Tibial artery (tissue), 4 donors: Measurements from ENCODE around the gene KHNYN.
"Not testable (repeated sequence)": the region's sequence is repeated elsewhere in the genome, so short reads cannot be mapped to it uniquely, and the experiment has no call there.

Experiments used
- DNase-seq, 2 donors: peaks; one replicate each; pipeline ENCODE4 v3.0.0-alpha.2; 2019
- H3K27ac ChIP-seq, 2 donors: fragments of 200-600 bp; sonication (generic) in 1 of 2; 1 replicate in 1 of 2; 2 replicates in 1 of 2; pipeline ENCODE4 v1.5.1; 2018 to 2019; ENCODE audit warnings: mild to moderate bottlenecking in 1 of 2
- H3K27me3 ChIP-seq, 2 donors: fragments of 200-600 bp; sonication (generic) in 1 of 2; one replicate each; pipeline versions ENCODE4 v1.5.1 to v1.6.0; 2016 to 2019
- H3K36me3 ChIP-seq, 3 donors: fragments of 200-600 bp; sonication (generic) in 2 of 3; one replicate each; pipeline ENCODE4 v1.5.1; 2016 to 2019; ENCODE audit warnings: mild to moderate bottlenecking in 2 of 3
- H3K4me1 ChIP-seq, 4 donors: fragments of 200-600 bp; sonication (generic) in 2 of 4; 1 replicate in 3 of 4; 2 replicates in 1 of 4; pipeline ENCODE4 v1.5.1; 2016 to 2019
- H3K4me3 ChIP-seq, 2 donors: fragments of 200-600 bp; sonication (generic) in 1 of 2; 1 replicate in 1 of 2; 2 replicates in 1 of 2; pipeline ENCODE4 v1.5.1; 2018 to 2019; ENCODE audit warnings: mild to moderate bottlenecking in 2 of 2
- H3K9me3 ChIP-seq, 3 donors: fragments of 200-600 bp; sonication (generic) in 1 of 3; one replicate each; pipeline ENCODE4 v1.5.1; 2016 to 2019
- CTCF ChIP-seq, 2 experiments: fragments of 200-600 bp in 1 of 2; fragments of 450-650 bp in 1 of 2; IDR thresholded peaks; one replicate each; pipeline ENCODE4 v1.5.1; 2017 to 2019; ENCODE audit warnings: antibody characterized with exemption in 2 of 2, mild to moderate bottlenecking in 1 of 2, moderate library complexity in 1 of 2
- intact Hi-C: fragments of 100-400 bp; cut with DNase I; formaldehyde crosslinking; loops from one replicate; pipeline ENCODE4 v1.15.0; 2023; ENCODE audit warnings: low total_unique reads

Gene KHNYN

GRCh38 chr14:24473211-24473610, 43.5 kb downstream of the KHNYN start:
- Histone ChIP-seq H3K4me3 (no peak overlapping the region), H3K27me3 (no peaks in the 10 kb centered on the region), H3K27ac (no peak overlapping the region), H3K9me3 (no peaks in the 10 kb centered on the region), H3K36me3 (no peaks in the 10 kb centered on the region), H3K4me1 (no peaks in the 10 kb centered on the region)
- intact Hi-C loops, result no loop called here
- DNase-seq, result no peak
- TF ChIP-seq CTCF (IDR thresholded peaks at IDR 0.05), result no peak

- no peaks in the 10 kb centered on the region for H3K4me1 ChIP-seq
- intact Hi-C loops, result no loop called here
- no peak for DNase-seq
- H3K9me3 ChIP-seq, result no peaks in the 10 kb centered on the region
- H3K4me3 ChIP-seq, result no peak overlapping the region
- no peaks in the 10 kb centered on the region for H3K27me3 ChIP-seq
- no peaks in the 10 kb centered on the region for H3K36me3 ChIP-seq
- no peak for TF ChIP-seq CTCF (IDR thresholded peaks at IDR 0.05)
- no peak overlapping the region for H3K27ac ChIP-seq
Measured at GRCh38 chr14:24475261-24475660, 45.5 kb downstream of the KHNYN start.

GRCh38 chr14:24479999-24480398, 50.2 kb downstream of the KHNYN start:
- H3K9me3 ChIP-seq, result not testable (repeated sequence)

GRCh38 chr14:24481622-24482324, 52.0 kb downstream of the KHNYN start:
- intact Hi-C loops, result no loop called here
- no peaks in the 10 kb centered on the region for H3K9me3 ChIP-seq
- no peak for TF ChIP-seq CTCF (IDR thresholded peaks at IDR 0.05)
- H3K4me1 ChIP-seq, result no peaks in the 10 kb centered on the region
- no peaks in the 10 kb centered on the region for H3K27me3 ChIP-seq
- H3K4me3 ChIP-seq, result no peak overlapping the region
- no peak overlapping the region for H3K27ac ChIP-seq
- DNase-seq, result no peak
- no peaks in the 10 kb centered on the region for H3K36me3 ChIP-seq

More at GRCh38 chr14:24479999-24480398, 50.2 kb downstream of the KHNYN start:
- H3K36me3 ChIP-seq, intact Hi-C loops, DNase-seq, H3K27me3 ChIP-seq, H3K27ac ChIP-seq, H3K4me1 ChIP-seq, H3K4me3 ChIP-seq: not testable (repeated sequence)

GRCh38 chr14:24482699-24483303, 53.0 kb downstream of the KHNYN start:
- H3K4me1 ChIP-seq, H3K36me3 ChIP-seq, intact Hi-C loops, H3K27ac ChIP-seq, H3K27me3 ChIP-seq, H3K4me3 ChIP-seq, DNase-seq, H3K9me3 ChIP-seq: not testable (repeated sequence)

GRCh38 chr14:24483604-24484252, 54.0 kb downstream of the KHNYN start:
- intact Hi-C loops, result no loop called here
- no peak for TF ChIP-seq CTCF (IDR thresholded peaks at IDR 0.05)
- DNase-seq, result no peak
- Histone ChIP-seq H3K27ac (no peak overlapping the region), H3K4me1 (no peaks in the 10 kb centered on the region), H3K36me3 (no peaks in the 10 kb centered on the region), H3K27me3 (no peaks in the 10 kb centered on the region), H3K4me3 (no peak overlapping the region), H3K9me3 (no peaks in the 10 kb centered on the region)
